Measurements from ENCODE around the gene TCFL5.
A peak's percentile ranks its signal among the peaks of the same experiment; 100 is the strongest.

Gene TCFL5

GRCh38 chr20:62809530-62810428, 51.8 kb downstream of the TCFL5 start:
- Histone ChIP-seq H3K9me3 (ENCODE audit: control insufficient read depth, low read length) (no peaks in the 10 kb centered on the region), H2BK5ac (ENCODE audit: low read depth, low read length, poor library complexity, severe bottlenecking) (no peak overlapping the region), H3K4me1 (ENCODE audit: control insufficient read depth, insufficient read depth, low read depth, low read length) (peaks cover 21% of the 10 kb centered on the region), H2AK5ac (ENCODE audit: low read length, severe bottlenecking) (no peak overlapping the region), H3K27me3 (ENCODE audit: control insufficient read depth in 1 of 2, insufficient read depth in 1 of 2, low read length in 2 of 2) (peaks cover 2 to 3% of the 10 kb centered on the region in 2 experiments), H3K23ac (ENCODE audit: low read length in 2 of 2) (no peak overlapping the region), H2BK15ac (ENCODE audit: low read depth, poor library complexity, severe bottlenecking) (no peak overlapping the region), H3K4ac (ENCODE audit: low read depth in 1 of 2, low read length in 2 of 2) (no peak overlapping the region), H2BK12ac (ENCODE audit: low read length in 2 of 2) (no peak overlapping the region), H3K36me3 (ENCODE audit: control insufficient read depth in 1 of 2, insufficient read depth in 2 of 2, low read depth in 1 of 2, low read length in 2 of 2) (peaks cover 52 to 78% of the 10 kb centered on the region in 2 experiments), H4K8ac (ENCODE audit: low read length) (no peak overlapping the region), H3K79me1 (replicated peaks; ENCODE audit: low read length, poor library complexity, severe bottlenecking) (peaks cover 31% of the 10 kb centered on the region), H3K9ac (ENCODE audit: low read length) (no peak overlapping the region), H4K91ac (ENCODE audit: low read length) (no peak overlapping the region), H3K18ac (ENCODE audit: low read depth in 1 of 2, low read length in 2 of 2) (no peak overlapping the region), H3K4me2 (ENCODE audit: low read length, poor library complexity, severe bottlenecking) (no peak overlapping the region), H3K4me3 (ENCODE audit: insufficient read depth in 1 of 2, low read depth in 1 of 2, low read length in 2 of 2) (no peak overlapping the region), H2BK120ac (ENCODE audit: low read depth, low read length) (no peak overlapping the region), H3K14ac (ENCODE audit: low read length in 2 of 2) (no peak overlapping the region), H3K27ac (ENCODE audit: low read length, poor library complexity, severe bottlenecking) (no peak overlapping the region), H2AFZ (ENCODE audit: low read depth, low read length) (no peak overlapping the region)
- DNase-seq: no peak
- 96% methylated on average over 23 of the region's 24 CpGs for WGBS

- Histone ChIP-seq H3K14ac (ENCODE audit: low read length in 2 of 2) (no peak overlapping the region), H2AK5ac (ENCODE audit: low read length, severe bottlenecking) (no peak overlapping the region), H4K8ac (ENCODE audit: low read length) (no peak overlapping the region), H3K27me3 (ENCODE audit: control insufficient read depth in 1 of 2, insufficient read depth in 1 of 2, low read length in 2 of 2) (no peaks in the 10 kb centered on the region), H3K9me3 (ENCODE audit: control insufficient read depth, low read length) (no peaks in the 10 kb centered on the region), H3K23ac (ENCODE audit: low read length in 2 of 2) (no peak overlapping the region), H3K36me3 (ENCODE audit: control insufficient read depth in 1 of 2, insufficient read depth in 2 of 2, low read depth in 1 of 2, low read length in 2 of 2) (peaks cover 52 to 63% of the 10 kb centered on the region in 2 experiments), H3K4ac (ENCODE audit: low read depth in 1 of 2, low read length in 2 of 2) (no peak overlapping the region), H3K4me3 (ENCODE audit: insufficient read depth in 1 of 2, low read depth in 1 of 2, low read length in 2 of 2) (no peak overlapping the region), H3K27ac (ENCODE audit: low read length, poor library complexity, severe bottlenecking) (no peak overlapping the region), H2BK5ac (ENCODE audit: low read depth, low read length, poor library complexity, severe bottlenecking) (no peak overlapping the region), H3K4me2 (ENCODE audit: low read length, poor library complexity, severe bottlenecking) (no peak overlapping the region), H4K91ac (ENCODE audit: low read length) (no peak overlapping the region), H3K79me1 (replicated peaks; ENCODE audit: low read length, poor library complexity, severe bottlenecking) (peaks cover 29% of the 10 kb centered on the region), H2AFZ (ENCODE audit: low read depth, low read length) (no peak overlapping the region), H3K4me1 (ENCODE audit: control insufficient read depth, insufficient read depth, low read depth, low read length) (peaks cover 17% of the 10 kb centered on the region), H3K18ac (ENCODE audit: low read depth in 1 of 2, low read length in 2 of 2) (no peak overlapping the region), H2BK12ac (ENCODE audit: low read length in 2 of 2) (no peak overlapping the region), H2BK15ac (ENCODE audit: low read depth, poor library complexity, severe bottlenecking) (no peak overlapping the region), H3K9ac (ENCODE audit: low read length) (peak overlapping the region; percentile 45), H2BK120ac (ENCODE audit: low read depth, low read length) (no peak overlapping the region)
- 43% methylated on average over 18 of the region's 21 CpGs for WGBS
- DNase-seq: peak; percentile 57
These were observed 53.3 kb downstream of the TCFL5 start for GRCh38 chr20:62808211-62808865.

- no peak overlapping the region for H2BK120ac ChIP-seq (ENCODE audit: low read depth, low read length)
- no peak overlapping the region for H2AFZ ChIP-seq (ENCODE audit: low read depth, low read length)
- DNase-seq: no peak
These were observed 54.0 kb downstream of the TCFL5 start for GRCh38 chr20:62807444-62808210.

More at GRCh38 chr20:62807444-62808210, 54.0 kb downstream of the TCFL5 start:
- Histone ChIP-seq H3K23ac (ENCODE audit: low read length in 2 of 2) (no peak overlapping the region), H2BK15ac (ENCODE audit: low read depth, poor library complexity, severe bottlenecking) (no peak overlapping the region), H3K4ac (ENCODE audit: low read depth in 1 of 2, low read length in 2 of 2) (no peak overlapping the region), H3K4me3 (ENCODE audit: insufficient read depth in 1 of 2, low read depth in 1 of 2, low read length in 2 of 2) (no peak overlapping the region), H3K14ac (ENCODE audit: low read length in 2 of 2) (no peak overlapping the region), H3K18ac (ENCODE audit: low read depth in 1 of 2, low read length in 2 of 2) (no peak overlapping the region), H3K36me3 (ENCODE audit: control insufficient read depth in 1 of 2, insufficient read depth in 2 of 2, low read depth in 1 of 2, low read length in 2 of 2) (peaks cover 49 to 58% of the 10 kb centered on the region in 2 experiments), H3K27me3 (ENCODE audit: control insufficient read depth in 1 of 2, insufficient read depth in 1 of 2, low read length in 2 of 2) (no peaks in the 10 kb centered on the region), H4K91ac (ENCODE audit: low read length) (no peak overlapping the region), H3K9me3 (ENCODE audit: control insufficient read depth, low read length) (no peaks in the 10 kb centered on the region), H2BK12ac (ENCODE audit: low read length in 2 of 2) (no peak overlapping the region), H3K79me1 (replicated peaks; ENCODE audit: low read length, poor library complexity, severe bottlenecking) (peaks cover 29% of the 10 kb centered on the region), H4K8ac (ENCODE audit: low read length) (no peak overlapping the region), H2AK5ac (ENCODE audit: low read length, severe bottlenecking) (no peak overlapping the region), H3K4me2 (ENCODE audit: low read length, poor library complexity, severe bottlenecking) (no peak overlapping the region), H3K27ac (ENCODE audit: low read length, poor library complexity, severe bottlenecking) (no peak overlapping the region), H3K9ac (ENCODE audit: low read length) (peak overlapping the region; percentile 86), H3K4me1 (ENCODE audit: control insufficient read depth, insufficient read depth, low read depth, low read length) (peaks cover 17% of the 10 kb centered on the region), H2BK5ac (ENCODE audit: low read depth, low read length, poor library complexity, severe bottlenecking) (no peak overlapping the region)
- 94% methylated on average over 23 of the region's 23 CpGs for WGBS

Measured in mesenchymal stem cell (in vitro differentiated cells and primary cell).